ENCODE measurements around the gene ROBO2.

GRCh38 chr3:77001062-77001701 lies 38.7 kb upstream of the ROBO2 start:
- no peak for TF ChIP-seq CTCF (IDR thresholded peaks at IDR 0.05; ENCODE audit: poor library complexity, severe bottlenecking)
- TF ChIP-seq RAD21 (conservative IDR thresholded peaks at IDR 0.05), result no peak
- no peak for TF ChIP-seq REST (IDR thresholded peaks at IDR 0.05; ENCODE audit: borderline replicate concordance)
- TF ChIP-seq POLR2AphosphoS5 (IDR thresholded peaks at IDR 0.05), result no peak
- no peak for TF ChIP-seq TAF1 (IDR thresholded peaks at IDR 0.05; ENCODE audit: low read depth)
- no peak for TF ChIP-seq SMC3 (conservative IDR thresholded peaks at IDR 0.05; ENCODE audit: poor library complexity)
- no peak for TF ChIP-seq EP300 (conservative IDR thresholded peaks at IDR 0.05; ENCODE audit: poor library complexity, severe bottlenecking)
